Sigmoid colon (tissue), 7 donors: Measurements from ENCODE around the gene SPARC. TPM values are rescaled to one million over a fixed set of nuclear protein-coding genes. Genes with fewer than 3 reads are reported as not detected.
"Not testable (repeated sequence)": the region's sequence is repeated elsewhere in the genome, so short reads cannot be mapped to it uniquely, and the experiment has no call there.

ENCODE experiments used
- DNase-seq: peaks from one replicate; pipeline ENCODE4 v3.0.0-alpha.2; 2019
- H3K27ac ChIP-seq, 4 donors: fragments of 200-600 bp; sonication (generic); one replicate each; pipeline ENCODE4 v1.5.1; 2016 to 2019; ENCODE audit warnings: mild to moderate bottlenecking in 1 of 4
- H3K27me3 ChIP-seq, 3 donors: fragments of 200-600 bp; sonication (generic); one replicate each; pipeline ENCODE4 v1.5.1; 2019; ENCODE audit warnings: mild to moderate bottlenecking in 1 of 3
- H3K36me3 ChIP-seq, 4 donors: fragments of 200-600 bp; sonication (generic); one replicate each; pipeline ENCODE4 v1.5.1; 2016 to 2019
- H3K4me1 ChIP-seq, 4 donors: fragments of 200-600 bp; sonication (generic); one replicate each; pipeline ENCODE4 v1.5.1; 2017 to 2019
- H3K4me3 ChIP-seq, 4 donors: fragments of 200-600 bp; sonication (generic); one replicate each; pipeline ENCODE4 v1.5.1; 2017 to 2019; ENCODE audit warnings: mild to moderate bottlenecking in 2 of 4, moderate library complexity in 1 of 4
- H3K9me3 ChIP-seq, 4 donors: fragments of 200-600 bp in 3 of 4; sonication (generic) in 3 of 4; one replicate each; pipeline versions ENCODE4 v1.5.1 to v1.6.1; 2013 to 2019
- CTCF ChIP-seq, 4 experiments: fragments of 450-650 bp in 3 of 4; fragments of 200-600 bp in 1 of 4; IDR thresholded peaks; one replicate each; pipeline ENCODE4 v1.5.1; 2016 to 2019; ENCODE audit warnings: antibody characterized with exemption in 4 of 4, mild to moderate bottlenecking in 3 of 4, moderate library complexity in 2 of 4
- EP300 ChIP-seq, 4 donors: sonication (generic); formaldehyde crosslinking; IDR thresholded peaks; one replicate each; pipeline ENCODE4 v1.6.1; 2017; ENCODE audit warnings: antibody characterized with exemption in 4 of 4
- POLR2A ChIP-seq, 2 donors: fragments of 450-650 bp; IDR thresholded peaks; one replicate each; pipeline ENCODE4 v1.6.1; 2016; ENCODE audit warnings: antibody characterized with exemption in 2 of 2, mild to moderate bottlenecking in 2 of 2, moderate library complexity in 2 of 2
- POLR2AphosphoS5 ChIP-seq, 4 donors: sonication (generic); formaldehyde crosslinking; IDR thresholded peaks; one replicate each; pipeline ENCODE4 v1.6.1; 2017; ENCODE audit warnings: antibody characterized with exemption in 4 of 4
- WGBS, 2 donors: extraction: QIAGEN DNeasy Blood & Tissue Kit; methylation state at CpG; one replicate each; pipeline ENCODE4 v1.1.7; 2013; 5-methylcytosine and 5-hydroxymethylcytosine counted together
- intact Hi-C: fragments of 100-400 bp; cut with DNase I; formaldehyde crosslinking; loops from one replicate; pipeline ENCODE4 v1.15.1; 2023
- polyA plus RNA-seq, 3 donors: library from polyadenylated mRNA; stranded (reverse); fragments of 200-250 nt; gene quantifications; one replicate each; pipeline ENCODE4 v1.2.3, GENCODE V29; 2013
- total RNA-seq, 4 donors: library from RNA; depleted of rRNA; stranded (reverse); fragments of >200 nt; gene quantifications; one replicate each; pipeline ENCODE4 v1.1.0, GENCODE V29; 2016
- donor health status: healthy with polysubstance abuse.
- donor health status: Bipolar disorder and iron deficiency.
- donor health status: healthy.

SPARC gene
- total and polyA plus RNA-seq, 7 donors = 47.6 to 821 (median 272) TPM

GRCh38 chr5:151700820-151701219, 14.1 kb upstream of the SPARC start:
- intact Hi-C loops = no loop called here

GRCh38 chr5:151700296-151700695, 13.6 kb upstream of the SPARC start:
- 85 to 88% methylated on average over 2 of the region's 2 CpGs for WGBS, 2 donors
- no peak for TF ChIP-seq CTCF (IDR thresholded peaks at IDR 0.05)
- no peak for TF ChIP-seq EP300 (IDR thresholded peaks at IDR 0.05)
- no peak for TF ChIP-seq POLR2A (IDR thresholded peaks at IDR 0.05)
- no peak for TF ChIP-seq POLR2AphosphoS5 (IDR thresholded peaks at IDR 0.05)
- intact Hi-C loops = no loop called here

More at GRCh38 chr5:151700820-151701219, 14.1 kb upstream of the SPARC start:
- Histone ChIP-seq H3K4me1 (peaks cover 0 to 38% (median 35%) of the 10 kb centered on the region in 4 donors), H3K4me3 (no peak overlapping the region), H3K9me3 (no peaks in the 10 kb centered on the region), H3K27me3 (no peaks in the 10 kb centered on the region), H3K36me3 (no peaks in the 10 kb centered on the region), H3K27ac (no peak overlapping the region)
- no peak for TF ChIP-seq CTCF (IDR thresholded peaks at IDR 0.05)
- no peak for TF ChIP-seq POLR2AphosphoS5 (IDR thresholded peaks at IDR 0.05)
- no peak for TF ChIP-seq POLR2A (IDR thresholded peaks at IDR 0.05)
- no peak for TF ChIP-seq EP300 (IDR thresholded peaks at IDR 0.05)
- DNase-seq = no peak

GRCh38 chr5:151699071-151699901, 12.6 kb upstream of the SPARC start:
- H3K27ac ChIP-seq = peak overlapping the region; percentile 68 to 88 (median 79)
- peak; percentile 88 for DNase-seq
- no peaks in the 10 kb centered on the region for H3K36me3 ChIP-seq
- H3K9me3 ChIP-seq = no peaks in the 10 kb centered on the region
- peaks cover 0 to 41% (median 36%) of the 10 kb centered on the region in 4 donors for H3K4me1 ChIP-seq
- intact Hi-C loops = no loop called here
- 73 to 79% methylated on average over 13 of the region's 13 CpGs for WGBS, 2 donors
- peak in 1 of 2 donors; percentile 18 for TF ChIP-seq POLR2A (IDR thresholded peaks at IDR 0.05)
- peak in 3 of 4 donors; percentile 29 to 70 (median 30) for TF ChIP-seq POLR2AphosphoS5 (IDR thresholded peaks at IDR 0.05)
- TF ChIP-seq EP300 (IDR thresholded peaks at IDR 0.05) = no peak
- H3K4me3 ChIP-seq = peak overlapping the region in 1 of 4 donors; percentile 2
- no peaks in the 10 kb centered on the region for H3K27me3 ChIP-seq

More at GRCh38 chr5:151700296-151700695, 13.6 kb upstream of the SPARC start:
- H3K36me3 ChIP-seq = no peaks in the 10 kb centered on the region
- no peaks in the 10 kb centered on the region for H3K9me3 ChIP-seq
- no peak overlapping the region for H3K4me3 ChIP-seq
- no peak for DNase-seq
- peak overlapping the region in 2 of 4 donors; percentile 78 to 88 for H3K27ac ChIP-seq
- H3K4me1 ChIP-seq = peaks cover 0 to 41% (median 36%) of the 10 kb centered on the region in 4 donors
- no peaks in the 10 kb centered on the region for H3K27me3 ChIP-seq

GRCh38 chr5:151698081-151698480, 11.4 kb upstream of the SPARC start:
- H3K36me3 ChIP-seq, intact Hi-C loops, DNase-seq, H3K27me3 ChIP-seq, H3K9me3 ChIP-seq, H3K4me3 ChIP-seq: not testable (repeated sequence)
- Histone ChIP-seq H3K27ac (peak overlapping the region; percentile 68 to 88 (median 76)), H3K4me1 (peaks cover 0 to 41% (median 36%) of the 10 kb centered on the region in 4 donors)
- WGBS, 2 donors = 94% methylated on average over 4 of the region's 4 CpGs

- no peak for DNase-seq
- Histone ChIP-seq H3K4me1 (peaks cover 0 to 41% (median 36%) of the 10 kb centered on the region in 4 donors), H3K27ac (peak overlapping the region; percentile 68 to 88 (median 74)), H3K36me3 (no peaks in the 10 kb centered on the region), H3K27me3 (no peaks in the 10 kb centered on the region), H3K9me3 (no peaks in the 10 kb centered on the region), H3K4me3 (no peak overlapping the region)
- WGBS, 2 donors = 83 to 86% methylated on average over 8 of the region's 8 CpGs
- intact Hi-C loops = no loop called here
- TF ChIP-seq POLR2AphosphoS5 (IDR thresholded peaks at IDR 0.05) = no peak
- TF ChIP-seq CTCF (IDR thresholded peaks at IDR 0.05) = no peak
- TF ChIP-seq POLR2A (IDR thresholded peaks at IDR 0.05) = no peak
- no peak for TF ChIP-seq EP300 (IDR thresholded peaks at IDR 0.05)
These were observed 10.7 kb upstream of the SPARC start for GRCh38 chr5:151697452-151697851.
